ENCODE results near the gene ADAMTSL1. TPM values are rescaled to one million over a fixed set of nuclear protein-coding genes. Genes with fewer than 3 reads are reported as not detected.

Gene ADAMTSL1
- total RNA-seq, 6 experiments from 2014 or later, result 0.73 to 2.1 (median 0.89) TPM

GRCh38 chr9:18829873-18830272 lies 355.9 kb downstream of the ADAMTSL1 start:
- no peak for ATAC-seq
- WGBS (ENCODE audit: insufficient coverage, low coverage, low lambda C conversion rate, missing lambda C conversion rate), result 67% methylated on average over 1 of the region's 5 CpGs
- no peaks in the 10 kb centered on the region for H3K9me3 ChIP-seq
- H3K27ac ChIP-seq, result no peak overlapping the region
- intact Hi-C loops (cut with DNase I), result no loop called here
- H3K36me3 ChIP-seq, result no peaks in the 10 kb centered on the region
- no peak for TF ChIP-seq POLR2A (IDR thresholded peaks at IDR 0.05)
- TF ChIP-seq CTCF (IDR thresholded peaks at IDR 0.05), result no peak
- no peaks in the 10 kb centered on the region for H3K27me3 ChIP-seq
- DNase-seq, result no peak
- H3K4me3 ChIP-seq, result no peak overlapping the region
- H3K4me1 ChIP-seq, result peaks cover 0 to 7% (median 0%) of the 10 kb centered on the region in 4 donors

- Histone ChIP-seq H3K36me3 (no peaks in the 10 kb centered on the region), H3K4me1 (no peaks in the 10 kb centered on the region), H3K27me3 (no peaks in the 10 kb centered on the region), H3K4me3 (no peak overlapping the region), H3K9me3 (no peaks in the 10 kb centered on the region), H3K27ac (no peak overlapping the region)
- no peak for DNase-seq
- 67% methylated on average over 4 of the region's 4 CpGs for WGBS (ENCODE audit: insufficient coverage, low coverage, low lambda C conversion rate, missing lambda C conversion rate)
- no peak for ATAC-seq
- intact Hi-C loops (cut with DNase I), result no loop called here
- TF ChIP-seq POLR2A (IDR thresholded peaks at IDR 0.05) (no peak), CTCF (IDR thresholded peaks at IDR 0.05) (no peak)
These were observed 360.9 kb downstream of the ADAMTSL1 start for GRCh38 chr9:18834740-18835361.

- no peak for ATAC-seq
- H3K4me1 ChIP-seq, result no peaks in the 10 kb centered on the region
These were observed 363.4 kb downstream of the ADAMTSL1 start for GRCh38 chr9:18837402-18837801.

GRCh38 chr9:18847576-18848275 lies 373.8 kb downstream of the ADAMTSL1 start:
- H3K4me3 ChIP-seq, result no peak overlapping the region
- DNase-seq, result no peak
- no peaks in the 10 kb centered on the region for H3K36me3 ChIP-seq
- H3K27ac ChIP-seq, result no peak overlapping the region
- 36% methylated on average over 5 of the region's 5 CpGs for WGBS (ENCODE audit: insufficient coverage, low coverage, low lambda C conversion rate, missing lambda C conversion rate)
- H3K27me3 ChIP-seq, result no peaks in the 10 kb centered on the region
- TF ChIP-seq POLR2A (IDR thresholded peaks at IDR 0.05), result no peak
- TF ChIP-seq CTCF (IDR thresholded peaks at IDR 0.05), result no peak
- H3K4me1 ChIP-seq, result peaks cover 0 to 4% (median 0%) of the 10 kb centered on the region in 4 donors
- peak; percentile 10 to 86 (median 84) for ATAC-seq
- no peaks in the 10 kb centered on the region for H3K9me3 ChIP-seq
- intact Hi-C loops (cut with DNase I), result no loop called here

More at GRCh38 chr9:18837402-18837801, 363.4 kb downstream of the ADAMTSL1 start:
- Histone ChIP-seq H3K27me3 (no peaks in the 10 kb centered on the region), H3K36me3 (no peaks in the 10 kb centered on the region), H3K9me3 (no peaks in the 10 kb centered on the region), H3K4me3 (no peak overlapping the region), H3K27ac (no peak overlapping the region)
- TF ChIP-seq CTCF (IDR thresholded peaks at IDR 0.05), result no peak
- no peak for TF ChIP-seq POLR2A (IDR thresholded peaks at IDR 0.05)
- no peak for DNase-seq
- intact Hi-C loops (cut with DNase I), result no loop called here
- 79% methylated on average over 5 of the region's 5 CpGs for WGBS (ENCODE audit: insufficient coverage, low coverage, low lambda C conversion rate, missing lambda C conversion rate)

Data from right lobe of liver (tissue), 6 donors.